ENCODE measurements around the gene SYPL1. TPM values are rescaled to one million over a fixed set of nuclear protein-coding genes. Genes with fewer than 3 reads are reported as not detected.

SYPL1 gene
- total and polyA plus RNA-seq, 2 experiments from 2014 or later = 94.2 to 110 TPM

DNA sequence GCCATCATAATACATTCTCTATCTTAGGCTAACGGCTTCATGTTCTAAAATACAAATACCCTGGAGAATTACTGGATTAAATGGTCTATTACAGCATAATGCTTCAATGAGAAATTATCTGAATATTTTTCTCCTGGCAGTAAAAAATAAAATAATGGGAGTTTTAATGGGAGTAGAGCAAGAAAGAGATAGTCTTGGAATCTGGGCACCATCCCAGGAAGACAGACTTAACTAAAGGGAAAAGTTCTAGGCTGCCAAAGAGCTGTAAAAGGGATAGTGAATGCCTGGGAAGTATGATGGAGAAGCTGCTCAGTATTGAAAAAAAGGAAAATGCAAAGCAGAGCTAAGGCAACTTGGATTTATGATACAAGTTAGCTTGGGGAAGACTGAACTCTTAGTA lies 12.1 kb upstream of the SYPL1 start:
- Histone ChIP-seq H4K20me1 (ENCODE audit: insufficient read depth, poor library complexity, severe bottlenecking) (no peaks in the 10 kb centered on the region), H3K4me1 (ENCODE audit: insufficient read depth) (no peaks in the 10 kb centered on the region), H3K36me3 (replicated peaks; ENCODE audit: insufficient read depth, low read depth) (no peaks in the 10 kb centered on the region), H3K9me3 (ENCODE audit: low read depth) (no peaks in the 10 kb centered on the region), H2AFZ (no peak overlapping the region), H3K4me2 (no peak overlapping the region), H3K9me2 (replicated peaks; ENCODE audit: insufficient read depth) (no peaks in the 10 kb centered on the region), H3K27me3 (no peaks in the 10 kb centered on the region), H3K79me2 (no peaks in the 10 kb centered on the region), H3K4me3 (no peak overlapping the region), H3K27ac (no peak overlapping the region)
- 93% methylated on average over 1 of the region's 1 CpG for WGBS (ENCODE audit: low lambda C conversion rate, missing lambda C conversion rate)
- TF ChIP-seq, protein P1, sequence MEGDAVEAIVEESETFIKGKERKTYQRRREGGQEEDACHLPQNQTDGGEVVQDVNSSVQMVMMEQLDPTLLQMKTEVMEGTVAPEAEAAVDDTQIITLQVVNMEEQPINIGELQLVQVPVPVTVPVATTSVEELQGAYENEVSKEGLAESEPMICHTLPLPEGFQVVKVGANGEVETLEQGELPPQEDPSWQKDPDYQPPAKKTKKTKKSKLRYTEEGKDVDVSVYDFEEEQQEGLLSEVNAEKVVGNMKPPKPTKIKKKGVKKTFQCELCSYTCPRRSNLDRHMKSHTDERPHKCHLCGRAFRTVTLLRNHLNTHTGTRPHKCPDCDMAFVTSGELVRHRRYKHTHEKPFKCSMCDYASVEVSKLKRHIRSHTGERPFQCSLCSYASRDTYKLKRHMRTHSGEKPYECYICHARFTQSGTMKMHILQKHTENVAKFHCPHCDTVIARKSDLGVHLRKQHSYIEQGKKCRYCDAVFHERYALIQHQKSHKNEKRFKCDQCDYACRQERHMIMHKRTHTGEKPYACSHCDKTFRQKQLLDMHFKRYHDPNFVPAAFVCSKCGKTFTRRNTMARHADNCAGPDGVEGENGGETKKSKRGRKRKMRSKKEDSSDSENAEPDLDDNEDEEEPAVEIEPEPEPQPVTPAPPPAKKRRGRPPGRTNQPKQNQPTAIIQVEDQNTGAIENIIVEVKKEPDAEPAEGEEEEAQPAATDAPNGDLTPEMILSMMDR (IDR thresholded peaks at IDR 0.05; ENCODE audit: poor library complexity) = no peak
- TF ChIP-seq EZH2 (IDR thresholded peaks at IDR 0.05; ENCODE audit: borderline replicate concordance) = no peak
- no peak for TF ChIP-seq EZH2phosphoT487 (IDR thresholded peaks at IDR 0.05; ENCODE audit: low read depth, severe bottlenecking, unreplicated experiment)
- DNase-seq (ENCODE audit: low spot score) = no peak

DNA sequence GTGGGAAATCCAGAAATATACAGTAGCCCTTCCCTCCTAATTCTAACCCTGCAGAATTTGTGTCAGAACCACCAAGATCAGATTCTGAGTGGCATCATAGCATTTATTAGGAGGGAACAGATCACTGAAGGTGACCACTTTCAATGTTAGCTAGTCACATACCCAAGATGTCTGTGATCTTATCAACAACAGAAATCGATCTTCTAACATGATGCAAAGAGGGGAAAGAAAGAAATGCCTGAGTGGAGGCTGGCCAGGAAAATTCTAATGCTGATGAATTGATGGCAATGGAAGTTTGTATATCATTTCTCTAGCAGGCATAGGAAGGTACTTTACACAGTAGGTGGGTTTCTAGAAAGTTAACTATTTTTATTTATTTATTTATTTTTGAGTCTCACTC lies 10.6 kb upstream of the SYPL1 start:
- H3K4me3 ChIP-seq = no peak overlapping the region
- H3K9me2 ChIP-seq (replicated peaks; ENCODE audit: insufficient read depth) = no peaks in the 10 kb centered on the region
- H4K20me1 ChIP-seq (ENCODE audit: insufficient read depth, poor library complexity, severe bottlenecking) = no peaks in the 10 kb centered on the region
- no peak overlapping the region for H3K27ac ChIP-seq
- H3K36me3 ChIP-seq (replicated peaks; ENCODE audit: insufficient read depth, low read depth) = no peaks in the 10 kb centered on the region
- no peak for TF ChIP-seq EZH2 (IDR thresholded peaks at IDR 0.05; ENCODE audit: borderline replicate concordance)
- TF ChIP-seq EZH2phosphoT487 (IDR thresholded peaks at IDR 0.05; ENCODE audit: low read depth, severe bottlenecking, unreplicated experiment) = no peak
- TF ChIP-seq, protein P1 (IDR thresholded peaks at IDR 0.05; ENCODE audit: poor library complexity) = no peak
- no peaks in the 10 kb centered on the region for H3K27me3 ChIP-seq
- H3K4me1 ChIP-seq (ENCODE audit: insufficient read depth) = no peaks in the 10 kb centered on the region
- H2AFZ ChIP-seq = no peak overlapping the region
- no peak for DNase-seq (ENCODE audit: low spot score)
- no peaks in the 10 kb centered on the region for H3K9me3 ChIP-seq (ENCODE audit: low read depth)
- WGBS (ENCODE audit: low lambda C conversion rate, missing lambda C conversion rate) = 83% methylated on average over 1 of the region's 1 CpG
- no peak overlapping the region for H3K4me2 ChIP-seq
- no peaks in the 10 kb centered on the region for H3K79me2 ChIP-seq

DNA sequence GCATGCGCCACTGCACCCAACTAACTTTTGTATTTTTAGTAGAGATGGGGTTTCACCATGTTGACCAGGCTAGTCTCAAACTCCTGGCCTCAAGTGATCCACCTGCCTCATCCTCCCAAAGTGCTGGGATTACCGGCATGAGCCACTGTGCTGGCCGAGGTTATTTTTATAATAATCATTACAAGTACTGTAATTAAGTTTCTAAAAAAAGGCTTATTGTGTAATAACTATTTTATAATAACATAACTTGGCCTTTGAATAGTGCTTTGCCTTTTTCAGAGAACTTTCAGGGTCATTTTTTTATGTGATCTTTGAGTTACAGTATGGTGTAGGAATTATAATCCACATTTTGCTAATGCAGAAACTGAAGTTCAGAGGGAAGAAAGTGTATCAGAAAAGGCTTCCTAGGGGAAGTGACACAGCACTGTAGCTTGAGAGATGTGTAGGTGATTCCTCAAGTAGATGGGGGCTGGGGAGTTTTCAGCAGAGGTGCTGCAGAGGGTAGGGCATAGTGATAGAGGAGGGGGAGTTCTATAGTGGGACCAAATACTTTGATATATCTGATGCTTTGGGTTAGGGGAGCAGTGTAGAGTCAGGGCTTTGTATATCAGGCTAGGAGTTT lies 9.2 kb upstream of the SYPL1 start:
- Histone ChIP-seq H3K4me3 (no peak overlapping the region), H3K36me3 (replicated peaks; ENCODE audit: insufficient read depth, low read depth) (no peaks in the 10 kb centered on the region), H3K9me3 (ENCODE audit: low read depth) (no peaks in the 10 kb centered on the region), H3K27ac (no peak overlapping the region), H3K4me2 (no peak overlapping the region), H3K4me1 (ENCODE audit: insufficient read depth) (no peaks in the 10 kb centered on the region), H3K79me2 (no peaks in the 10 kb centered on the region), H3K9me2 (replicated peaks; ENCODE audit: insufficient read depth) (no peaks in the 10 kb centered on the region), H3K27me3 (no peaks in the 10 kb centered on the region), H4K20me1 (ENCODE audit: insufficient read depth, poor library complexity, severe bottlenecking) (no peaks in the 10 kb centered on the region), H2AFZ (no peak overlapping the region)
- 92% methylated on average over 3 of the region's 3 CpGs for WGBS (ENCODE audit: low lambda C conversion rate, missing lambda C conversion rate)
- no peak for DNase-seq (ENCODE audit: low spot score)
- TF ChIP-seq, protein P1 (IDR thresholded peaks at IDR 0.05; ENCODE audit: poor library complexity) = no peak
- TF ChIP-seq EZH2phosphoT487 (IDR thresholded peaks at IDR 0.05; ENCODE audit: low read depth, severe bottlenecking, unreplicated experiment) (no peak), EZH2 (IDR thresholded peaks at IDR 0.05; ENCODE audit: borderline replicate concordance) (no peak)

All from hepatocyte (in vitro differentiated cells).